ENCODE data around the gene IAH1.

Gene IAH1

GRCh38 chr2:9474361-9475057 lies at the start of gene IAH1:
IAH1 (plus strand) TSS chr2:9474551; CDS start chr2:9474567, 16 bp downstream.
- no peak for TF ChIP-seq CTCF (IDR thresholded peaks at IDR 0.05; ENCODE audit: low read depth, low read length, missing control alignments)
- H3K4me3 ChIP-seq (ENCODE audit: low read depth, low read length) = peak within 1 kb of the TSS; percentile 73
- in situ Hi-C loops (cut with HindIII; ENCODE audit: low sequenced_read_pairs) = no loop called here
- DNase-seq (ENCODE audit: low read depth) = no peak

- in situ Hi-C loops (cut with HindIII; ENCODE audit: low sequenced_read_pairs) = no loop called here
- no peak for DNase-seq (ENCODE audit: low read depth)
- no peak overlapping the region for H3K4me3 ChIP-seq (ENCODE audit: low read depth, low read length)
- no peak for TF ChIP-seq CTCF (IDR thresholded peaks at IDR 0.05; ENCODE audit: low read depth, low read length, missing control alignments)
Observed at GRCh38 chr2:9428965-9429577, 45.3 kb upstream of the IAH1 start.

- no peak for TF ChIP-seq CTCF (IDR thresholded peaks at IDR 0.05; ENCODE audit: low read depth, low read length, missing control alignments)
- in situ Hi-C loops (cut with HindIII; ENCODE audit: low sequenced_read_pairs) = no loop called here
- DNase-seq (ENCODE audit: low read depth) = no peak
- no peak overlapping the region for H3K4me3 ChIP-seq (ENCODE audit: low read depth, low read length)
Observed at GRCh38 chr2:9430316-9431293, 43.7 kb upstream of the IAH1 start.

- no peak for DNase-seq (ENCODE audit: low read depth)
- TF ChIP-seq CTCF (IDR thresholded peaks at IDR 0.05; ENCODE audit: low read depth, low read length, missing control alignments) = no peak
- in situ Hi-C loops (cut with HindIII; ENCODE audit: low sequenced_read_pairs) = no loop called here
- no peak overlapping the region for H3K4me3 ChIP-seq (ENCODE audit: low read depth, low read length)
Observed at GRCh38 chr2:9434489-9434888, 39.9 kb upstream of the IAH1 start.

- no peak for TF ChIP-seq CTCF (IDR thresholded peaks at IDR 0.05; ENCODE audit: low read depth, low read length, missing control alignments)
- in situ Hi-C loops (cut with HindIII; ENCODE audit: low sequenced_read_pairs) = no loop called here
- no peak for DNase-seq (ENCODE audit: low read depth)
- H3K4me3 ChIP-seq (ENCODE audit: low read depth, low read length) = no peak overlapping the region
Observed at GRCh38 chr2:9439536-9439935, 34.8 kb upstream of the IAH1 start.

- no peak overlapping the region for H3K4me3 ChIP-seq (ENCODE audit: low read depth, low read length)
- in situ Hi-C loops (cut with HindIII; ENCODE audit: low sequenced_read_pairs) = no loop called here
- no peak for DNase-seq (ENCODE audit: low read depth)
- TF ChIP-seq CTCF (IDR thresholded peaks at IDR 0.05; ENCODE audit: low read depth, low read length, missing control alignments) = no peak
Observed at GRCh38 chr2:9440058-9440727, 34.2 kb upstream of the IAH1 start.

All from astrocyte of the cerebellum (primary cell).